GM23338 (cell line): ENCODE data around the gene HIVEP2.

ENCODE experiments used
- CTCF ChIP-seq, 2 experiments: fragments of 200-600 bp in 1 of 2; sonication (generic) in 1 of 2; conservative IDR thresholded peaks; 2 replicates each; pipeline versions ENCODE4 v1.5.1 to v1.6.1; 2016 to 2017; ENCODE audit warnings: antibody characterized with exemption in 2 of 2, low read depth in 2 of 2, mild to moderate bottlenecking in 2 of 2, moderate library complexity in 1 of 2
- POLR2AphosphoS5 ChIP-seq: IDR thresholded peaks from 2 replicates; pipeline ENCODE4 v1.6.1; 2016; ENCODE audit warnings: antibody characterized with exemption, low read depth
- REST ChIP-seq: IDR thresholded peaks from one replicate; pipeline ENCODE4 v1.6.1; 2018; ENCODE audit warnings: antibody characterized with exemption; ENCODE audit not compliant: unreplicated experiment

GRCh38 chr6:142787422-142787821 lies 157.6 kb downstream of the HIVEP2 start:
- TF ChIP-seq CTCF (conservative IDR thresholded peaks at IDR 0.05; ENCODE audit: low read depth in 2 of 2) (no peak), POLR2AphosphoS5 (no peak), REST (no peak)
